CD1c-positive myeloid dendritic cell (primary cell): ENCODE data around the gene KRT6B.
"Not testable (repeated sequence)": the region's sequence is repeated elsewhere in the genome, so short reads cannot be mapped to it uniquely, and the experiment has no call there.

Experiments used
- DNase-seq: peaks from one replicate; pipeline ENCODE4 v3.0.0-alpha.2; 2016; ENCODE audit errors: extremely low spot score

Gene KRT6B

DNA sequence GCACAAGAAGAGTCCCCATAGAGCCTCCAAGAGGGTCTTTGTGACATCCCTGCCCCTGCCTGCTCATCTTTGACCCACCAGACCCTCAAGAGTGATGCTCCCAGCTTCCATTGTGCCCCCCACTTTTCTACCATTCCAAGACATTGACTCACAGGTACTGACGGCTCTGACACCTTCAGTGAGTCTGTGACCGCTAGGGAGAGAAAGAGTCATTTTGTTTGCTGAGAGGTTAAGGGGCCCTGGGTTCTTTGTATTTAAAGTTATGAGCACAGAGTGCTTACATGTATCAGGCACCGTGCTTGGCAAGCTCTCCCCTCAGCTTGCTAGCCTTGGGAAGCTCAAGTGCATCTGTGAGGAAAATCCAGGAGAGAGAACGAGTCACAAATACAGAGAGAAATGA is 38.7 kb downstream of the KRT6B start:
- DNase-seq = no peak

DNA sequence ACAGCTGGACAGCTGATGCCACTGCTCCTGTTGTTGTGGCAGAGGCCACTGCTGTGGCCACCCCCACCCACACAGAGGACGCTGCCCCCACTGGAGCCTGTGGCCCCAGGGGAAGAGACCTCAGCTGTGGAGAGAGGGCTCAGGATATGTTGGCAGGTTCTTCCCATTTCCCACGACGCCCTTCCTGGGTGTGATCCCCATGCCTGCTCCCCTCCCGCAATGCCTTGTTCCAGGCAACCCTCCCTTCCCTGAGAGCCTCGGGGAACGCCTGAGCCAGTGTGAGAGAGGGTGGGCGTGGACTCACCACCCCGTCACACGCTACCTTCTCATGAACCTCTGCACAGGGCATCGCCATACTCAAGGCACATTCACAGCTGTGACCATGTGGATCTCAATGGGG is 40.1 kb downstream of the KRT6B start:
- no peak for DNase-seq

DNA sequence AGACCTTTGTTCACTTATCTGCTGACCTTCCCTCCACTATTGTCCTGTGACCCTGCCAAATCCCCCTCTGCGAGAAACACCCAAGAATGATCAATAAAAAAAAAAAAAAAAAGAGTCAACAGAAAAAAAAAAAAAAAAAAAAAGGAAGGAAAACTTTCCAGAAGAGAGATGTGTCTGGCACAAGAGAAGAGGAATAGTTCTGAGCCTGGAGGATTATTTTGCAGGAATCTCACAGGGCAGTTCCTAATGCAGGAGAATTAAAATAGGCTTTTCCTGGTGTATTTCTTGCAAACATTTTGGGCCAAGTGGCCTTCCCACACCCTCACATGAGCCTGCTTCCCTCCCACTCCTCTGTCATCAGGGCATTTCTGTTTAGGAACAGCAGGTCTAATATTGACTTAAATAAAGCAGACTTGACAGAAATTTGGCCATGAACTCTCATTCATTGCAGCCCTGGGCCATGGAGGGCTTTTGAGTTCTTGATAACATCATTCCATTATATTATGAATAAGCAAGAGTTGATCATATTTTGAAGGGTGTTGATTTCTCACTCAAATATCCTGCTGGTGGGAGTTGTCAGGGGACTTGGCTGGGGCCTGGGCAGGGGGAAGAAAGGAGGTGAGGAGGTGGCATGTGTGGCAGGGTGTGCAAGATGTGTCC is 41.2 kb downstream of the KRT6B start:
- not testable (repeated sequence) for DNase-seq

DNA sequence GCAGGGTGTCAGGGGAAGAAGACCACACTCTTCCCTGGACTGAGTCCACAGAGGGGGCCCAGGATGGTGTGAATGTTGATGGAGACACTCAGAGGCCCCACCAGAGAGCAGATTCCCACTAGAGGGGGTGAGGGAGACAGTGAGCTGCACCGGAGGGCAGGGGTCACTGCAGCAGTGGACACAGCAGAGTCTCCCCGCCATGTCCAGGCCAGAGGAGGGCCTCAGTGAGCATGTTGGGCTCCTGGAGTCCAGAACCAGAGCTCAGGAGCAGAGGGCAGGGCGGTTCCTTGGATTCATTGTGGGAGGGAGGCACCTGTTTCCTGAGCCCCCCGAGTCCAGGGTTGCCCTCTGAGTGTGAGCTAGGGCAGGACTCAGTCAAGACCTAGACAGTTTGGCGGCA is 44.0 kb downstream of the KRT6B start:
- DNase-seq = no peak

DNA sequence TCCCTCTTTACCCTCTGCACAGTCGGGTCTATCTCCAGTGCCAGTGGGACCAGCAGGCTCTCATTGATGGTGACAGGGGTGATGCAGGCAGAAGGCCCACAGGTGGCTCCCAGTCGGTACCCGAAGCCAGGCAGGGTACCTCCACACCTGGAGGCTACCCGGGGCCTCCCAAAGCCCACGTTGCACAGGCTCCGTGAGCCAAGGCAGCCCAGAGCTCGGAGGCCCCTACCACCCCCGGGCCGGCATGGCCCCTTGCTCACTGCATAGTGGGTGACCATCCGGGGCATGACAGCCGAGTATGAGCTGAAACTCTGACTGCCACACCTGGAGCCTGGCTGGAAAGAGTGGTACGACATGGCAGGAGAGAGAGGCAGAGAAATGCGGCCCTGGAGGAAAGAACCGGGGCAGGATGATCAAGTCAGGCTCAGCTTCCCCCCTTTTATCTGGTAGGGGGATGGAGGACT is 46.0 kb downstream of the KRT6B start, which contains the start of gene KRT82:
KRT82 (minus strand) TSS at position 414 of the 464 bp plus-strand sequence; CDS start at position 356, 58 bp downstream.
- no peak for DNase-seq

DNA sequence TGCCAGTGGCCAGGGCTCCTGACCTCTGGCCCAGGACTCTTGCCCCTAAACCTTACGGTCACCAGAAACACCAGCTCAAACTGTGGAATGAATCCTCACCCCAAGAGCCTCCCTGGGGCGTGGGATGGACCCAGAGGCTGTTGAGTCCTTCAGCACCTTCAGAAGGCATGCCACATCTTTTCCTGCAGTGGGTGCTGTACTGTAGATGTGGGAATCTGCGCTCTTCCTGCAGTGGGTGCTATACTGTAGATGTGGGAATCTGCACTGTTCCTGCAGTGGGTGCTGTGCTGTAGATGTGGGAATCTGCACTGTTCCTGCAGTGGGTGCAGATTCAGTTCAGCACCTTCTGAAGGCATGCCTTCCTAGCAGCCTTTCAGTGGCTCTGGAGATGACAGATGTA is 47.0 kb downstream of the KRT6B start:
- no peak for DNase-seq

DNA sequence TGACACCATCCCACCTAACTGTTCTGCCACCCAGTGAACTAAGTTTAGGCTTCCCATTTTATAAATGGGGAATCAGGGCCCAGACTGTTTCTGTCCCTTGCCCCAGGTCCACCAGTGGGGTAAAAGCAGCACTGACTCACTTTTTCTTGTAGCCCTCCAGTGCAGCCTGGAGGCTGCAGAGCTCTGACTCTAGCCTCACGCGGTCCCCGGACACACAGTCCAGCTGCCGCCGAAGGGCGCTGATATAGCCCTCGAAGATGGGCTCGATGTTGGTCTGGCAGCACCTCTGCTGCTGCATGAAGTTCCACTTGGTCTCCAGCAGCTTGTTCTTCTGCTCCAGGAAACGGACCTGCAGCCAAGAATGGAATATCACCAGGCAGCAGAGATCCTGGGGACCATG is 48.4 kb downstream of the KRT6B start:
- no peak for DNase-seq

DNA sequence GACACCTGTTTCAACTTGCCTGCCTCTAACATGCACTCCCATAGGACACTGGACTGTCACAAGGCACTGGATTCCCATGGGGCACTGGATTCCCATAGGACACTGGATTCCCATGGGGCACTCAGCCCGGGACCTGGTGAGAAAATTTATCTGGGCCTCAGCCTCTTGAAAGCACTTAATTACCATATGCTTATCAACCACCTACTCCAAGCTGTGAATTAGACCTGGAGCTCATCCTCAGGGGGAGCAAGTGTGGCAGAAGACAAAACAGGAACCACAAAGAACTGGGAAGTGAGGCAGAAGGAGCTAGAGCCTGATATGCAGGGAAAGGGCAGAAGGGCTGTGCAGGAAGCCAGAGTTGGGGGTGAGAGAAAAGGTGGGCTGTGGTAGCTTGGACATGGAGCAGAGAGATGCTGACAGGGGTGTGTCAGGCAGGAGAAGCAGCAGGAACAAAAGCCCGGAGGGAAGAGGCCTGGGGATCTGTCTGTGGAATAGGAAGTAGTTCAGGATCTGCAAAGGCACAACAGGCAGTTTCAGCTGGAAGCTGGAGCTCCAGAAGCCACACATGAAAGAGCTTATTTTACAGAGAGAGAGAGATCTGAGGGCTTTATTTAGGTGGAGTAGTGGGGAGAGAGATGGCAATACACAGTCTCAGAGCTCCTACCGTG is 48.9 kb downstream of the KRT6B start:
- no peak for DNase-seq

DNA sequence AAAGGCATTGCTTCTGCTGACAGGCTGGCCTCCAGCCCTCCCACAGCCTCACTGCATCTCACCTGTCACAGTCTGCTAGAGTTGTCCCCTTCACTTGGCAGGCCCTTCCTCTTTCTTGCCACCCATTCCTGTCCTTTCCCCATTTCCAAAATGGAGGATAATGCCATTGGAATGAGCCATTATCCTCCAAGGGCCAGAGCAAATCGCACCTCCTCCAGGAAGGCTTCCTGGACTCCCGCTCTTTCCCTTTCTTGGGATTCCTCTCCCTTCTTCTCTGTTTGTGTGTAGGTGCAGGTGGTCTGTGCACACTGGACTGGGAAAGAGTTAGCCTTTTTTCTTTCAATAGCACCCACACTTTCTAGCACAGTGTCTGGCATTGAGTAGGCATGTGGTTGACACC is 49.6 kb downstream of the KRT6B start:
- DNase-seq = no peak

DNA sequence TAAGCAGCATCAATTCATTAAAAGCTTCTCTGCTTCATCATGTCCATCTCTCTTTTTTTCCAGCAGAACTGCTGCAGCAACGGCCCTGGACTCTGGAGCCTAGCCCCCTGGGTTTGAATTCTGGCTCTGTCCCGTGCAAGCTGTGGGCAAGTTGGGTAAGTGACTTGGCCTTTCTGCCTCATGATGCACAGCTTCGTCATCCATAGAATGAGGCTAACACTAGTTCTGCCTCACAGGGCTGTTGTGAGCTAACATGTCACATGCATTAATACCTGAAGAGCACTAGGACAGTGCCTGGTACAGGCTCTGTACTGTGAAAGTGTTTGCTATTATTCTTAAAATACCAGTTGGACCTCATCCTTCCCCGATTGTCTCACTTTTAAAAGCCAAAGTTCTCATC is 50.0 kb downstream of the KRT6B start:
- no peak for DNase-seq

DNA sequence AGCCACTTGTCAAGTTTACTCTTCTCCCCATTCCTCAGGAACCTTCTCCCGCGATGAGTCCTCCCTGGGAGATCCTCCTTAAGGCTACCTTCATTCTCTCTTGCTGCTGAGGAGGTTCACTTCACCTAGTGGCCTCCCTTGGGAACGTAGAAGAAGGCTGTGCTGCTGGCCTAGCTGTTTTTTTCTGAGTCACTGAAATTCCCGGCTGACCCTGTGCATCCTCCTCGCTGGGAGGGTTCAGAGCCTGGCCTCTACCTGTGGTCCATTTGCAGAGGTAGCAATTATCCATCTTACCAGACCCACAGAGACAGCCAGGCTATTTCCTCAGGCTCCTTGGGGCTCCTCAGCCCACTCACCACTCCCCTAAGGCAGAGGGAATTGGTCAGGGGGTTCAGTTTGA is 50.4 kb downstream of the KRT6B start:
- no peak for DNase-seq

DNA sequence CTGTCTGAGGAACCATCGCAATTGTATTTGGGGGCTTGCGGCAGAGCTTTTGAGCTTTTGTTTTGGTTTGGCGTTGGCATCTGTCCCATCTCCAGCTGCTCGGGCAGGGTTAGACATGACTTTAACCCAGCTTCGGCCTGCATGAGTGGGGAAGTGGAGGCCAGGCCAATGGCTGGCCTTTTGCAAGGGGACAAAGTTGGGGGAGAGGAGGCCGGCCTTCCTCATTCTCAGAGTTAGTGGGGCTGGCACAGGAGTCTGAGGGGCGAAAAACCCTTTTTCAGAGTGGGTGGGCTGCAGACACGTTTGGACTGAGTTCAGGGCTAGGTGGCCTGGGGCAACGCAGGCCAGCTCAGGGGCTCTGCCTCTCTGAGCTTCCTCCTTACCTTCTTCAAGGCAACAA is 51.0 kb downstream of the KRT6B start:
- no peak for DNase-seq

DNA sequence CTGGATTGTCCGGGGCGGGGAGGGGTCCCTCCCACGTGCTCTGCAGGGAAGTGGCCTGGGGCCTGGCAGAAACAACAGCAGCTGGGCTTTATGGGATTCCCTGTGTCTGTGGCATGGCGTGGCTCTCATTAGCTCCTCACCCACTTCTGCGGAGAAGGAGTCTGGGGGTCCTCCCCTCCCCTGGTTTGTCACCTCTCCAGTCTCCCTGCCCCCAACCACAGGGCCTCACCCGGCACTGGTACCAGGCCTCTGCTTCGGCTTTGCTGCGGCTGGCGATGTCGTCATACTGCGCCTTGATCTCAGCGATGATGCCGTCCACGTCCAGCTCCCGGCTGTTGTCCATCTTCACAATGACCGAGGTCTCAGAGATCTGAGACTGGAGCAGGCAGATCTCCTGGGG is 52.2 kb downstream of the KRT6B start:
- DNase-seq = no peak

DNA sequence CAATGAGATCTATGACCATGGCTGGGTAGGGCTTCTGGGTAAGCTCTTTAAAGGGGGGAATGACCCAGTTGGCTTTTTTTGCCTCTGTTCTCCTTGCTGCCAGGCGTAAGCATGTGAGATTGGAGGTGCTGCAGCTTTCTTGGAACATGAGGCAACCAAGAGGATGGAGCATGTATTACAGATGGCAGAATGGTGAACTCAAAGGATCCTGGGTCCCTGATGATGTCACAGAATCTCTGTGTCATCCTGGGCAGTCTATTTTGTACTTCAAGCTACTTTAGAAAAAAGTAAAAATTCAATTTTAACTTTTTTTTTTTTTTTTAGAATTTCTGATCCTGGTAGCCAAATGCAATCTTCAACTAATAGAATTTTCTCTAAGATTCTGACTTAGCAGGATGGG is 53.8 kb downstream of the KRT6B start:
- DNase-seq = no peak

DNA sequence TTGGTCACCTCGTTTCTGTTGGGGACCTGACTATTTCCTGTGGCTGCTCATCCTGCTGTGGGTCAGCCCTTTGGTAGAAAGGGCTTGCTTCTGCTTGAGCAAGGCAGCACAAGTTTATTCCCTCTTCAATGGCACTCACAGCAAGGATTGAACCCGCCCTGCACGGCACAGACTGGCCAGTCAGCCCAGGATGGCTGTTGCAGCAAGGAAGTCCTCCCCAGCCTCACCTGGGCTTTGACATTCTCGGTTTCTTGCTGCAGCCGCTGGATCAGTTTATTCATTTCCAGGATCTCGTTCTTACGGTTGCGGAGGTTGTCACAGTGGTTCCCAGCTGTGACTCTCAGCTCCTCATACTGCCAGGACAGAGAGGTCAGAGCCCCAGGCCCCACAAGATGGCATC is 55.3 kb downstream of the KRT6B start:
- DNase-seq = no peak
